Measurements from ENCODE around the gene GRID2. TPM values are rescaled to one million over a fixed set of nuclear protein-coding genes. Genes with fewer than 3 reads are reported as not detected.
"Not testable (repeated sequence)": the region's sequence is repeated elsewhere in the genome, so short reads cannot be mapped to it uniquely, and the experiment has no call there.

Gene GRID2
- total RNA-seq, 2 donors from 2014 or later, result not detected

- H3K27ac Mint-ChIP-seq, result no peak overlapping the region
- ATAC-seq, result no peak
- H3K36me3 Mint-ChIP-seq, result no peaks in the 10 kb centered on the region
- H3K9me3 Mint-ChIP-seq, result peaks cover 9 to 12% of the 10 kb centered on the region in 2 donors
- DNase-seq (ENCODE audit: low spot score in 2 of 2), result no peak
Observed at GRCh38 chr4:93237521-93237920, 933.8 kb downstream of the GRID2 start.

- H3K27ac Mint-ChIP-seq, result no peak overlapping the region
- no peaks in the 10 kb centered on the region for H3K36me3 Mint-ChIP-seq
- ATAC-seq (no peak), DNase-seq (ENCODE audit: low spot score in 2 of 2) (no peak)
- peaks cover 0 to 5% of the 10 kb centered on the region in 2 donors for H3K9me3 Mint-ChIP-seq
Observed at GRCh38 chr4:93243262-93243661, 939.5 kb downstream of the GRID2 start.

GRCh38 chr4:93261207-93261606, 957.4 kb downstream of the GRID2 start:
- ATAC-seq (no peak), DNase-seq (ENCODE audit: low spot score in 2 of 2) (no peak)
- Mint-ChIP-seq H3K27ac (no peak overlapping the region), H3K36me3 (no peaks in the 10 kb centered on the region), H3K9me3 (no peaks in the 10 kb centered on the region)

- DNase-seq (ENCODE audit: low spot score in 2 of 2), result no peak
- H3K36me3 Mint-ChIP-seq, result no peaks in the 10 kb centered on the region
- no peak overlapping the region for H3K27ac Mint-ChIP-seq
- no peak for ATAC-seq
- H3K9me3 Mint-ChIP-seq, result peaks cover 0 to 4% of the 10 kb centered on the region in 2 donors
Observed at GRCh38 chr4:93263166-93263565, 959.4 kb downstream of the GRID2 start.

- no peak for ATAC-seq
- DNase-seq (ENCODE audit: low spot score in 2 of 2), result no peak
- Mint-ChIP-seq H3K36me3 (no peaks in the 10 kb centered on the region), H3K27ac (no peak overlapping the region), H3K9me3 (peaks cover 4 to 9% of the 10 kb centered on the region in 2 donors)
Observed at GRCh38 chr4:93267747-93268146, 964.0 kb downstream of the GRID2 start.

DNA sequence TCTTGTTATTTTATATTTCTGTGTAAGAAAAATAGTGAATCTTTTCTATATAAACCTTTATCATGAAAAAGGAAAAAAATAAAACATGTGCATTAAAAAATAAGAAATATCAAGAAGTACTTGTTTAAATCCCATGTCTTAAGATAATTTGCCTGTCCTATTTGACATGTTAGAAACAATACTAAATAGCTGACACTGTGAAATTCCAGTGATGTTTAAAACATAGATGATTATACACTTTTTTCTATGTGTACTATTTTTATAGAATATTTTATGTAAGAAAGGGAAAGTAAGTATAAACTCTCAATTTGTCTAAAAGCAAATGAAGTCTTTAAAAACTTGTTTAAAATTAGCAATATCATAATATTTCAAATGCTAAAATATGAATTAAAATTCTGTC, 981.6 kb downstream of the GRID2 start:
- no peaks in the 10 kb centered on the region for H3K36me3 Mint-ChIP-seq
- no peak for ATAC-seq
- peaks cover 3 to 6% of the 10 kb centered on the region in 2 donors for H3K9me3 Mint-ChIP-seq
- no peak for DNase-seq (ENCODE audit: low spot score in 2 of 2)
- H3K27ac Mint-ChIP-seq, result no peak overlapping the region

DNA sequence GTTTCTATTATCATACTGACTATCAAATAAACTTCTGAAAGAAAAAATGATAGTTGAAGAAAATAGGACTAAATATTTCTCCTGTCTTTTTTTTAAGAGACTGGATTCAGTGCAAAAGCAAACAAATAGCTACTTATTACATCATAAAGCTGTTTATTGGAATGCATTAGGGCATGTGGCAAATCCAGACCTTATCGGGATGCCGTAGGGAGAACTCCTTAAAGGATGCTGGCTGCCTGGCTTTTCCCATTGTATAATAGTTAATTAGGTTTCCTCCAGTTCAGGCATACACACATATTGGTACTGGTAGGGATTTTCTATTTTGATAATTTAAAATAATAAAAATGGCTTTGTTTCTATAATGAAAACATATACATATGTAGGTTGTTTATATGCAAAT, 985.5 kb downstream of the GRID2 start:
- no peak for ATAC-seq
- Mint-ChIP-seq H3K27ac (no peak overlapping the region), H3K9me3 (peaks cover 6 to 9% of the 10 kb centered on the region in 2 donors)

DNA sequence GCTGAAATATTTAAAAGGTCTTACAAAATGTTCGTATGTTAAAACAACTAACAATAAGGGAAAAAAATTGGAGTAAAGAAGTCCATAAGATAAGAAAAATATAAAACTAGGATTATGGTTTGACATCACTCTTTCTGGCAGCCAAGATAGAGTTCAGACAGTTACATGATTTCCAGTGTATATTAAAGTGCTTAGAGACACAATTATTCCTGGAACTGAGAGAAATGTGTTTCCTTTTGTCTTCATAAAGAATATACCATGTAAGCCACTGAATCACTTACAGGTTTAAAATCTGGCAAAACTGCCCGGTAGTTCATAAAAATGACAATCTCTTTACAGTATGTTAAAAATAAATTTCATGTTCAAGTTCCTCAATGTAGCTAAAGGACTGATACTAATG, 986.1 kb downstream of the GRID2 start:
- no peak for ATAC-seq
- Mint-ChIP-seq H3K27ac (no peak overlapping the region), H3K36me3 (no peaks in the 10 kb centered on the region), H3K9me3 (peaks cover 8 to 12% of the 10 kb centered on the region in 2 donors)
- no peak for DNase-seq (ENCODE audit: low spot score in 2 of 2)

More for the DNA sequence above, 985.5 kb downstream of the GRID2 start:
- no peaks in the 10 kb centered on the region for H3K36me3 Mint-ChIP-seq
- no peak for DNase-seq (ENCODE audit: low spot score in 2 of 2)

GRCh38 chr4:93299118-93299517, 995.4 kb downstream of the GRID2 start:
- DNase-seq (ENCODE audit: low spot score in 2 of 2) (no peak), ATAC-seq (no peak)
- Mint-ChIP-seq H3K27ac (no peak overlapping the region), H3K36me3 (no peaks in the 10 kb centered on the region), H3K9me3 (peaks cover 14 to 15% of the 10 kb centered on the region in 2 donors)

DNA sequence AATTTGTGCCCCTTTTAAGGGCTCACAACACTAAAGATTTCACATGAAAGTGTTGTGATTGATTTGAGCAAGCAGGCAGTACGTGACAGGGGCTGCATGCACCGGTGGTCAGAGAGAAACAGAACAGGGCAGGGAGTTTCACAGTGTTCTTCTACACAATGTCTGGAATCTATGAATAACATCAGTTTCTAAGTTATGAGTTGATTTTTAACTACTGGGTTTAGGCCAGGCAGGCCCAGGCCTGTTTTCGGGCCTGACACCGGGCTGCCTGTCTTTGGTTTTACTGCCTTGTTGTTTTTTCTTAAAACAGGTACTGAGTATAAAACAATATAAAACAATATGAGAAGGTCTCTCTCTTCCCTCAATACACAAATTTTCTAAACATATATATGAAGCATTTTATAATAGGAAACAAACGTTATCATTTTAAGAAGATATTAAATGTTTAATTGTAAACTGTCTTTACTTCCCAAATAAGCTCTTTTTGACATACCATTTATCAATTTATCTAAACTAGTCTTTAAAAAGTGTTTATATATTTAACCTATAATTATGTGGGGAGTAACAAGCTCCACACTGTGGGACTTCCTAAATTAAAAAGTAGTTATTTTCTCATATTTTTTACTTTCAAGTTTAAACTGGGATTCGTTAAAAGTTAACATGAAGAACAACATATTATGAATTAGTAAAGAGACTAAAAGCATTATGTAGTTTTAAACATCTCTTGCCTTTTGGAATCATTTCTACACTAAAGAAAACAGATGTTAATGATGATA, 997.2 kb downstream of the GRID2 start:
- ATAC-seq; H3K36me3 Mint-ChIP-seq; H3K27ac Mint-ChIP-seq; H3K9me3 Mint-ChIP-seq; DNase-seq (ENCODE audit: low spot score in 2 of 2): not testable (repeated sequence)

DNA sequence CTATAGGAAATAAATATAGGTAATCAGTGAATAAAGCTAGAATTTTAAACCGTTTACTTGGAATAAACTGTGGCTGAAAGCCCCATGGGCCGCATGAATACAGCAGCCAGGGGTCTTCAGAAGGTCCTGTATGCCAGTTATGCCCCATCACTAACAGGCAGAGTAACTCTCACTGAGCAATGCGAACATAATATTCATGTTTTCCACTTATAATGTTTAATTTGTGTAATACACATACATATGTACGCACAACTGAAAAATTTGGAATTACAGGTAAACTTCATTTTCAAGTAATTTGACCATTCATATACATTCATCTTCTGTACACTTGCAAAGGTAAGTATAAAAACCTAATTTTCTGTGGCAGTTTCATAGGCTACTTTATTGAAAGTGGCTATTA, 998.5 kb downstream of the GRID2 start:
- DNase-seq (ENCODE audit: low spot score in 2 of 2), result no peak
- Mint-ChIP-seq H3K9me3 (peaks cover 9 to 14% of the 10 kb centered on the region in 2 donors), H3K36me3 (no peaks in the 10 kb centered on the region), H3K27ac (no peak overlapping the region)
- ATAC-seq, result no peak

GRCh38 chr4:93303440-93303839, 999.7 kb downstream of the GRID2 start:
- no peak overlapping the region for H3K27ac Mint-ChIP-seq
- peaks cover 8 to 10% of the 10 kb centered on the region in 2 donors for H3K9me3 Mint-ChIP-seq
- DNase-seq (ENCODE audit: low spot score in 2 of 2), result no peak
- no peaks in the 10 kb centered on the region for H3K36me3 Mint-ChIP-seq
- ATAC-seq, result no peak

GRCh38 chr4:93312299-93312698, 1008.5 kb downstream of the GRID2 start:
- no peak for ATAC-seq

DNA sequence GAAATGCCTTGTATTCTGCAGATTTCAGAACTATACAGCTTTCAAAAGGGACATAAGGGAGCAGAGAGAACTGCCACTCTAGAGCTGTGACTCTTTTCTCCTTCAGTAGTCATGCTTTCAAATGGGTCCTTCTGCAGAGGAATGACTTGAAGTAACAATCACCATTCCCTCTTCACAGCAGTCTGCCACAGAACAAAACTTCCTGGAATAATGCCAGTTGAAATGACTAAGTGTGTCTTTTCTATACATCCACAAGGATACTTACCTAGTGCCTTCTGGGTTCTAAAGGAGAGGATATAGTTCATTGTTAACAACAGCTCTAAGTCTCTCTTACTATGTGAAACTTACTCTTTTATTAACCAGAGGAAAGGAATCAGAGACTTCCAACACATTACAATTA, 1009.4 kb downstream of the GRID2 start:
- DNase-seq (ENCODE audit: low spot score in 2 of 2) (no peak), ATAC-seq (no peak)

More at GRCh38 chr4:93312299-93312698, 1008.5 kb downstream of the GRID2 start:
- H3K27ac Mint-ChIP-seq, result no peak overlapping the region
- H3K36me3 Mint-ChIP-seq, result no peaks in the 10 kb centered on the region
- DNase-seq (ENCODE audit: low spot score in 2 of 2), result no peak
- H3K9me3 Mint-ChIP-seq, result peaks cover 10% of the 10 kb centered on the region in 2 donors

DNA sequence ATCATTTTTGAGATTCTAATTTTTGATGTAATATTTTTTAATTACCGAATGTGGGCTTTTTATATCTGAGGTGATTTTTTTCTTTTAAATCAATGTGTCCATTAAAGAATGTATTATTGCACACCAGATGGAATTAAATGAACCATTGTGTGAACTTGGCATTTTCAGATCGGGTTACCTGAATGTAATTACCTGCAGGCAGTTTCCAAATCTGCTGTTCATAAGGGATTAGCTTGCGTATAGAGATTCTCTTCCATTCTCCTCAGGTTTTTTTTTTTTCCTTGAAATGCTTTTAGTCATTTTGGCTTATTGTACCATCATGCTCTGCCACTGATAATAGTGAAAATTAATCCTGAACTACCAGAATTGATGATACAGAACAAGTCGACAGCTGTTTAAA, 1013.3 kb downstream of the GRID2 start:
- Mint-ChIP-seq H3K9me3 (peaks cover 9 to 14% of the 10 kb centered on the region in 2 donors), H3K36me3 (no peaks in the 10 kb centered on the region), H3K27ac (no peak overlapping the region)
- DNase-seq (ENCODE audit: low spot score in 2 of 2) (no peak), ATAC-seq (no peak)

More for the DNA sequence above, 1009.4 kb downstream of the GRID2 start:
- Mint-ChIP-seq H3K27ac (no peak overlapping the region), H3K36me3 (no peaks in the 10 kb centered on the region), H3K9me3 (peaks cover 10% of the 10 kb centered on the region in 2 donors)

DNA sequence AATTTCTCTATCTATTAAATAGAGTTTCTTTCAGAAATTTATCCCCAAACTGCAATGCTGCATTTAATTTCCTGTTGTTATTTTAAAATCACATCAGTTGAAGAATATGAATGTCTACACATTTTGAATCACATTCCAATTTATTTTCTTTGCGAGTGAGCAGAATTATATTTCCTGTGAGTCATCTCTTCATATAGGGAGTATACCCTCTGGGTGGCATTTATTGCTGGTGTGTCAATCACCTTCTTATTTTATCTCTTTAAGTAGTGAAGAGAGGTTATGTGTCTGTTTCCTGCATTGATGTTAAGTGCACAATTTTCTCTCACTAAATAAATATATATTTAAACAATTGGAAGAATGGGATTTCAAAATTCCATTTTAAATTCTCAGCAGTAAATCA, 1013.8 kb downstream of the GRID2 start:
- ATAC-seq, result no peak
- no peak overlapping the region for H3K27ac Mint-ChIP-seq
- no peaks in the 10 kb centered on the region for H3K36me3 Mint-ChIP-seq
- peaks cover 11 to 14% of the 10 kb centered on the region in 2 donors for H3K9me3 Mint-ChIP-seq
- no peak for DNase-seq (ENCODE audit: low spot score in 2 of 2)

DNA sequence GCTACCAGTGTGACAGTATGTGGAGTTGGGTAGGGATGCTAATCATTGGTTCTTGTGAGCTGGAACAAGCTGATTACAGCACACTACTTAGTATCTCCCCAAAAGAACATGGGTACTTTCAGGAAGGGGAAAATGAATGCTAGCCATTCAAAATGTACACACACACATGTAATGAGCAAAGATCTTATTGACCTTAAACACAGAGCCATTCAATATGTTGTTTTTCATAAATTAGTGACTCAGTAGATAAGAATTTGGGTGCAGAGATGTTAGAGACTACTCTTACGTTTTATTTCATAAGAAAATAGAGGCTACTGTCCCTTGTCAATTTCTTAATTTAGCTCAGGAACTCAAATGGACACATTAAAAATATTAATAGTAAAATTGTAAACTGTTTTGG, 1015.3 kb downstream of the GRID2 start:
- Mint-ChIP-seq H3K36me3 (no peaks in the 10 kb centered on the region), H3K9me3 (peaks cover 15 to 17% of the 10 kb centered on the region in 2 donors), H3K27ac (no peak overlapping the region)
- no peak for DNase-seq (ENCODE audit: low spot score in 2 of 2)
- ATAC-seq, result no peak

DNA sequence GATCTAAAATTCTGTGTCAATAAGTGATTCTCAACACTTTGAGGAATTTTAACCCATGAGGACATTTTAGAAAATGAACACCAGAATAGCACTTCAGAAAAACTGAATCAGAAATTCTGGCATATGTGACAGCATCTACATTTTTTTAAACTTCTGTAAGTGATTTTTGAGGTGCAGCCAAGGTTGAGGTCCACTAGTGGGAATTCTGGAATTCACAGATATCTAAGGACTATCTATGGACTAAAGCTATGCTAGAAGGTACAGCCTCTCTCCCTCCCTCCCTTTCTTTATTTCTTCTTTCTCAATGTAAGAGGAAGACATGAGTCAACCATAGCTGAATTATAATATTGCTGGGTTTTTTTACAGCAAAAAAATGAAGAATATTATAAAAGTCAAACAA, 1016.6 kb downstream of the GRID2 start:
- Mint-ChIP-seq H3K27ac (no peak overlapping the region), H3K36me3 (peaks cover 4 to 5% of the 10 kb centered on the region in 2 donors), H3K9me3 (peaks cover 24 to 26% of the 10 kb centered on the region in 2 donors)
- no peak for DNase-seq (ENCODE audit: low spot score in 2 of 2)
- ATAC-seq, result no peak

All from activated naive CD4-positive, alpha-beta T cell treated with anti-CD3 and anti-CD28 coated beads, Interleukin-2, amount 50 U/mL, for 72 hours (primary cell).